Heart left ventricle (tissue), 13 donors: Measurements from ENCODE around the gene MARK3.

ENCODE experiments used
- POLR2A ChIP-seq, 2 donors: fragments of 450-650 bp; IDR thresholded peaks; one replicate each; pipeline ENCODE4 v1.6.1; 2017; ENCODE audit warnings: antibody characterized with exemption in 2 of 2, mild to moderate bottlenecking in 2 of 2, moderate library complexity in 2 of 2
- TF ChIP-seq, protein P1 (sequence below), 12 donors: fragments of 200-600 bp; sonication (generic) in 4 of 12; IDR thresholded peaks; one replicate each; pipeline versions ENCODE4 v1.5.0 to v1.8.0; 2018 to 2022; ENCODE audit warnings: antibody characterized with exemption in 12 of 12, mild to moderate bottlenecking in 5 of 12
- donor health status: ischemic (EF 13 %, LVEDD 7.1; RV severe dilation, severe dysfunction).
- donor health status: DM: no; HTN: yes; CAD: no.
- donor health status: DM: no; HTN: no; CAD: no.
- donor health status: ischemic (EF 25% LVEDD 6.9; RV normal size, moderate dysfunction).
- donor health status: ischemic (EF 25% LVEDD 5.7; RV mildly dilated, moderate dysfunction).
- donor health status: ischemic (EF 35%, LVEDD 5.7; RV mildly dilated, moderate dysfunction).
- donor health status: nonischemic (EF 11% LVEDD 7.7; RV severe dilation, severe dysfunction).
- donor health status: DM: yes; HTN: yes; CAD: no.
- donor health status: PGD.
- donor health status: ischemic (EF 29% LVEDD 5.4; RV normal size, mild dysfunction).
- donor health status: nonischemic (EF 23%, LVEDD 6.1; RV moderate dilation, normal function).

DNA sequence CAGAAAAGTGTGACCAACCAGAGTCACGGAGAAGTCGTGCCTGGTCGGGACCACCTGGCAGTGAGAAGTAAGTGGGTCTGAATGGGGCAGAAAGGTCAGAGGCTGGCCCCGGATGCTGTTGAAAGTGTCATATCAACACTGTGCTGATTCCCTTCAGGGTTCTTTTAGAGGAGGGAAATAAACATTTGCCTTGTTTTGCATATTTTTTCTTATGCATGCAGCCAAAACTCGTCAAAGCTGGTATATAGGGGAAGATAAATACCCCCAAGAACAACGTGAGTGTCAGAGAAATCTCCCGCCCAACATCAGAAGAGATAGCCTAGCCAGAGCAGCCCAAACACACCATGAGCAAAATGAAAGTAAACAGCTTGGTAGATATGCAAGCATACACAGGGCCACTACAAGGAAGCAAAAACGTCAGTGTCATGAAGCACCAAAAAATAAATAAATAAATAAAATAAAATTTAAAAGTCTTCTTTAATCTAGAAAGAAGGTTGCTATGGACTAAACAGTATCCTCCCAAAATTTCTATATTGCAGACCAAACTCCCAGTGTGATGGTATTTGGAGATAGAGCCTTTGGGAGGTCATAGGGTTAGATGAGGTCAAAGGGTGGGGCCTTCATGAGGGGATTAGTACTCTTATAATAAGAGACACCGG is 29.1 kb upstream of the MARK3 start:
- TF ChIP-seq, protein P1, sequence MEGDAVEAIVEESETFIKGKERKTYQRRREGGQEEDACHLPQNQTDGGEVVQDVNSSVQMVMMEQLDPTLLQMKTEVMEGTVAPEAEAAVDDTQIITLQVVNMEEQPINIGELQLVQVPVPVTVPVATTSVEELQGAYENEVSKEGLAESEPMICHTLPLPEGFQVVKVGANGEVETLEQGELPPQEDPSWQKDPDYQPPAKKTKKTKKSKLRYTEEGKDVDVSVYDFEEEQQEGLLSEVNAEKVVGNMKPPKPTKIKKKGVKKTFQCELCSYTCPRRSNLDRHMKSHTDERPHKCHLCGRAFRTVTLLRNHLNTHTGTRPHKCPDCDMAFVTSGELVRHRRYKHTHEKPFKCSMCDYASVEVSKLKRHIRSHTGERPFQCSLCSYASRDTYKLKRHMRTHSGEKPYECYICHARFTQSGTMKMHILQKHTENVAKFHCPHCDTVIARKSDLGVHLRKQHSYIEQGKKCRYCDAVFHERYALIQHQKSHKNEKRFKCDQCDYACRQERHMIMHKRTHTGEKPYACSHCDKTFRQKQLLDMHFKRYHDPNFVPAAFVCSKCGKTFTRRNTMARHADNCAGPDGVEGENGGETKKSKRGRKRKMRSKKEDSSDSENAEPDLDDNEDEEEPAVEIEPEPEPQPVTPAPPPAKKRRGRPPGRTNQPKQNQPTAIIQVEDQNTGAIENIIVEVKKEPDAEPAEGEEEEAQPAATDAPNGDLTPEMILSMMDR (IDR thresholded peaks at IDR 0.05) = no peak
- no peak for TF ChIP-seq POLR2A (IDR thresholded peaks at IDR 0.05)
